Fibroblast of villous mesenchyme (primary cell): ENCODE measurements around the gene PCBP3. TPM values are rescaled to one million over a fixed set of nuclear protein-coding genes. Genes with fewer than 3 reads are reported as not detected.
"Not testable (repeated sequence)": the region's sequence is repeated elsewhere in the genome, so short reads cannot be mapped to it uniquely, and the experiment has no call there.

Experiments used
- DNase-seq: peaks from one replicate; pipeline ENCODE4 v3.0.0-alpha.2; 2010; ENCODE audit warnings: low read depth
- H3K4me3 ChIP-seq: 2 replicates; pipeline ENCODE4 v1.5.1; 2011; ENCODE audit warnings: low read depth, mild to moderate bottlenecking, low read length
- CTCF ChIP-seq: IDR thresholded peaks from 2 replicates; pipeline ENCODE4 v1.5.1; 2012; ENCODE audit warnings: low read depth, mild to moderate bottlenecking, low read length; ENCODE audit not compliant: insufficient read depth
- total RNA-seq: library from RNA; depleted of rRNA; stranded (reverse); fragments of >200 nt; gene quantifications from 2 replicates; pipeline ENCODE4 v1.2.3, GENCODE V29; 2012

PCBP3 gene
- total RNA-seq, 1 donor, result 1.3 TPM

GRCh38 chr21:45893740-45894449 is 250.4 kb downstream of the PCBP3 start:
- no peak for TF ChIP-seq CTCF
- no peak for DNase-seq
- H3K4me3 ChIP-seq, result no peak overlapping the region

- DNase-seq, result peak; percentile 71
- no peak for TF ChIP-seq CTCF
- H3K4me3 ChIP-seq, result no peak overlapping the region
Observed at GRCh38 chr21:45894450-45894825, 250.9 kb downstream of the PCBP3 start.

GRCh38 chr21:45894906-45895777 is 251.6 kb downstream of the PCBP3 start:
- no peak for DNase-seq
- TF ChIP-seq CTCF, result no peak
- no peak overlapping the region for H3K4me3 ChIP-seq

GRCh38 chr21:45895778-45896370 is 252.3 kb downstream of the PCBP3 start:
- no peak for TF ChIP-seq CTCF
- no peak overlapping the region for H3K4me3 ChIP-seq
- DNase-seq, result no peak

GRCh38 chr21:45896431-45896830 is 252.9 kb downstream of the PCBP3 start:
- not testable (repeated sequence) for DNase-seq, H3K4me3 ChIP-seq

GRCh38 chr21:45897191-45898027 is 253.9 kb downstream of the PCBP3 start:
- DNase-seq, result no peak
- H3K4me3 ChIP-seq, result no peak overlapping the region
- TF ChIP-seq CTCF, result no peak
